ENCODE results near the gene BCAP31.

GRCh38 chrX:153766871-153767673 is 42.9 kb upstream of the BCAP31 start:
- TF ChIP-seq, protein P1, sequence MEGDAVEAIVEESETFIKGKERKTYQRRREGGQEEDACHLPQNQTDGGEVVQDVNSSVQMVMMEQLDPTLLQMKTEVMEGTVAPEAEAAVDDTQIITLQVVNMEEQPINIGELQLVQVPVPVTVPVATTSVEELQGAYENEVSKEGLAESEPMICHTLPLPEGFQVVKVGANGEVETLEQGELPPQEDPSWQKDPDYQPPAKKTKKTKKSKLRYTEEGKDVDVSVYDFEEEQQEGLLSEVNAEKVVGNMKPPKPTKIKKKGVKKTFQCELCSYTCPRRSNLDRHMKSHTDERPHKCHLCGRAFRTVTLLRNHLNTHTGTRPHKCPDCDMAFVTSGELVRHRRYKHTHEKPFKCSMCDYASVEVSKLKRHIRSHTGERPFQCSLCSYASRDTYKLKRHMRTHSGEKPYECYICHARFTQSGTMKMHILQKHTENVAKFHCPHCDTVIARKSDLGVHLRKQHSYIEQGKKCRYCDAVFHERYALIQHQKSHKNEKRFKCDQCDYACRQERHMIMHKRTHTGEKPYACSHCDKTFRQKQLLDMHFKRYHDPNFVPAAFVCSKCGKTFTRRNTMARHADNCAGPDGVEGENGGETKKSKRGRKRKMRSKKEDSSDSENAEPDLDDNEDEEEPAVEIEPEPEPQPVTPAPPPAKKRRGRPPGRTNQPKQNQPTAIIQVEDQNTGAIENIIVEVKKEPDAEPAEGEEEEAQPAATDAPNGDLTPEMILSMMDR (IDR thresholded peaks at IDR 0.05): no peak
- TF ChIP-seq POLR2A (IDR thresholded peaks at IDR 0.05): no peak

Data from tibial nerve (tissue), 3 donors.